Inflammatory macrophage treated with lipopolysaccharide for 1 hour (primary cell): ENCODE results near the gene ZSCAN10.
"Not testable (repeated sequence)": the region's sequence is repeated elsewhere in the genome, so short reads cannot be mapped to it uniquely, and the experiment has no call there.

Experiments
- DNase-seq, 2 donors: peaks; one replicate each; pipeline ENCODE4 v3.0.0-alpha.2; 2020 to 2022

Gene ZSCAN10

GRCh38 chr16:3083408-3083807, 15.7 kb downstream of the ZSCAN10 start:
- not testable (repeated sequence) for DNase-seq

GRCh38 chr16:3081957-3082356, 17.1 kb downstream of the ZSCAN10 start:
- DNase-seq, result not testable (repeated sequence)

- no peak for DNase-seq
Observed at GRCh38 chr16:3080024-3080423, 19.1 kb downstream of the ZSCAN10 start.

GRCh38 chr16:3076577-3076976, 22.5 kb downstream of the ZSCAN10 start:
- DNase-seq, result no peak

GRCh38 chr16:3075946-3076345, 23.1 kb downstream of the ZSCAN10 start:
- DNase-seq, result not testable (repeated sequence)

GRCh38 chr16:3075523-3075915, 23.6 kb downstream of the ZSCAN10 start:
- DNase-seq, result no peak

GRCh38 chr16:3074860-3075522, 24.1 kb downstream of the ZSCAN10 start:
- no peak for DNase-seq

GRCh38 chr16:3073448-3073847, 25.6 kb downstream of the ZSCAN10 start:
- no peak for DNase-seq

GRCh38 chr16:3072576-3073263, 26.4 kb downstream of the ZSCAN10 start:
- DNase-seq, result not testable (repeated sequence)

GRCh38 chr16:3072148-3072547, 26.9 kb downstream of the ZSCAN10 start:
- DNase-seq, result not testable (repeated sequence)

GRCh38 chr16:3071655-3072054, 27.4 kb downstream of the ZSCAN10 start:
- DNase-seq, result no peak

GRCh38 chr16:3070608-3071111, 28.4 kb downstream of the ZSCAN10 start:
- no peak for DNase-seq

- DNase-seq, result not testable (repeated sequence)
Observed at GRCh38 chr16:3069146-3069545, 29.9 kb downstream of the ZSCAN10 start.

GRCh38 chr16:3068487-3068886, 30.6 kb downstream of the ZSCAN10 start:
- no peak for DNase-seq

GRCh38 chr16:3066440-3066748, 32.7 kb downstream of the ZSCAN10 start:
- DNase-seq, result no peak

GRCh38 chr16:3065742-3066439, 33.2 kb downstream of the ZSCAN10 start:
- no peak for DNase-seq

- peak; percentile 27 to 58 for DNase-seq
Observed at GRCh38 chr16:3065069-3065741, 33.9 kb downstream of the ZSCAN10 start, which contains the start of gene IL32. Gene IL32 (plus strand): TSS chr16:3065640. CDS start chr16:3065812, 172 bp downstream.

- DNase-seq, result no peak
Observed at GRCh38 chr16:3063625-3064386, 35.3 kb downstream of the ZSCAN10 start.

- no peak for DNase-seq
Observed at GRCh38 chr16:3062553-3062952, 36.5 kb downstream of the ZSCAN10 start.

- DNase-seq, result no peak
Observed at GRCh38 chr16:3060339-3061127, 38.6 kb downstream of the ZSCAN10 start.

GRCh38 chr16:3059723-3060242, 39.3 kb downstream of the ZSCAN10 start:
- DNase-seq, result no peak
